Endothelial cell of umbilical vein (primary cell): ENCODE data around the gene TMEM18. TPM values are rescaled to one million over a fixed set of nuclear protein-coding genes. Genes with fewer than 3 reads are reported as not detected.

ENCODE experiments used
- BruUV-seq: library from RNA; stranded (reverse); fragments of 400-500 nt; replicated peaks from 2 replicates; lab custom pipeline; 2021; lab: Mats Ljungman, UMichigan
- CTCF ChIA-PET: fragments of 300-600, 350-600 bp; sonication (Branson Sonifier 250); formaldehyde crosslinking; loops from one replicate; lab custom pipeline; 2021; ENCODE audit warnings: antibody characterized with exemption, inconsistent platforms; lab: Charles Lee
- POLR2A ChIA-PET: fragments of 300-600, 350-600 bp; sonication (Branson Sonifier 250); formaldehyde crosslinking; loops from one replicate; lab custom pipeline; 2021; ENCODE audit warnings: antibody characterized with exemption, inconsistent platforms; lab: Charles Lee
- DNase-seq: peaks from one replicate; pipeline ENCODE4 v3.0.0-alpha.2; 2011; ENCODE audit warnings: low read depth, low spot score
- FAIRE-seq: peaks from 2 replicates; lab custom pipeline; 2011; peaks lifted over from hg19 to GRCh38; lab: Jason Lieb, UNC
- H2AFZ ChIP-seq: 2 replicates; pipeline ENCODE4 v1.6.0; 2012; ENCODE audit warnings: low read depth, low read length, control low read depth, inconsistent platforms
- H3K27ac ChIP-seq: 2 replicates; pipeline ENCODE4 v1.5.1; 2011; ENCODE audit warnings: low read depth, mild to moderate bottlenecking, control low read depth, low read length, moderate library complexity; ENCODE audit not compliant: insufficient read depth
- H3K27me3 ChIP-seq, 2 experiments: 2 replicates each; pipeline versions ENCODE4 v1.6.0 to v1.6.1; 2011; ENCODE audit warnings: low read length in 2 of 2, mixed read lengths in 1 of 2; ENCODE audit not compliant: control insufficient read depth in 2 of 2, insufficient read depth in 2 of 2
- H3K36me3 ChIP-seq, 2 experiments: 2 replicates in 1 of 2; 3 replicates in 1 of 2; pipeline ENCODE4 v1.5.1; 2011; ENCODE audit warnings: low read length in 2 of 2, mild to moderate bottlenecking in 1 of 2, moderate library complexity in 1 of 2; ENCODE audit not compliant: control insufficient read depth in 2 of 2, insufficient read depth in 2 of 2; ENCODE audit errors: extremely low read depth in 1 of 2
- H3K4me1 ChIP-seq: 3 replicates; pipeline ENCODE4 v1.5.1; 2011; ENCODE audit warnings: mild to moderate bottlenecking, low read length; ENCODE audit not compliant: control insufficient read depth, insufficient read depth; ENCODE audit errors: extremely low read depth
- H3K4me2 ChIP-seq: 2 replicates; pipeline ENCODE4 v1.6.1; 2011; ENCODE audit warnings: low read length, control low read depth, mixed read lengths; ENCODE audit not compliant: insufficient read depth
- H3K4me3 ChIP-seq, 3 experiments: fragments of 200-600 bp in 1 of 3; sonication (generic), shearing (Covaris generic) in 1 of 3; replicated peaks in 1 of 3; 2 replicates each; pipeline ENCODE4 v1.5.1; 2011 to 2016; ENCODE audit warnings: control low read depth in 3 of 3, low read length in 3 of 3, mild to moderate bottlenecking in 2 of 3, inconsistent platforms in 1 of 3, low read depth in 1 of 3, moderate library complexity in 1 of 3; ENCODE audit not compliant: insufficient read depth in 1 of 3
- H3K79me2 ChIP-seq: 2 replicates; pipeline ENCODE4 v1.6.0; 2012; ENCODE audit warnings: low read length, inconsistent platforms; ENCODE audit not compliant: control insufficient read depth, insufficient read depth
- H3K9ac ChIP-seq: replicated peaks from 2 replicates; pipeline ENCODE3; 2011; ENCODE audit warnings: low read length, control low read depth; ENCODE audit not compliant: insufficient read depth; ENCODE audit errors: extremely low read depth
- H3K9me1 ChIP-seq: replicated peaks from 3 replicates; pipeline ENCODE4 v1.6.0; 2011; ENCODE audit warnings: mild to moderate bottlenecking, low read length; ENCODE audit not compliant: control insufficient read depth, insufficient read depth; ENCODE audit errors: extremely low read depth
- H3K9me3 ChIP-seq: replicated peaks from 2 replicates; pipeline ENCODE4 v1.5.1; 2012; ENCODE audit warnings: low read length, inconsistent platforms; ENCODE audit not compliant: control insufficient read depth, insufficient read depth
- H4K20me1 ChIP-seq: replicated peaks from 2 replicates; pipeline ENCODE3; 2011; ENCODE audit warnings: mild to moderate bottlenecking, low read length; ENCODE audit not compliant: control insufficient read depth, insufficient read depth; ENCODE audit errors: extremely low read depth
- CTCF ChIP-seq, 2 donors: IDR thresholded peaks; 1 replicate in 1 of 2; 2 replicates in 1 of 2; pipeline ENCODE4 v1.5.1; 2011; ENCODE audit warnings: low read length in 2 of 2, mild to moderate bottlenecking in 2 of 2, moderate library complexity in 2 of 2, control low read depth in 1 of 2, inconsistent platforms in 1 of 2, low read depth in 1 of 2; ENCODE audit not compliant: insufficient read depth in 1 of 2; ENCODE audit errors: extremely low read depth in 1 of 2
- FOS ChIP-seq: IDR thresholded peaks from 2 replicates; pipeline ENCODE4 v1.6.1; 2011; ENCODE audit warnings: mild to moderate bottlenecking, low read length, moderate library complexity, borderline replicate concordance; ENCODE audit not compliant: insufficient read depth
- GATA2 ChIP-seq: IDR thresholded peaks from 2 replicates; pipeline ENCODE4 v1.7.0; 2011; ENCODE audit warnings: low read depth, mild to moderate bottlenecking, moderate library complexity, mixed read lengths, low read length; ENCODE audit not compliant: insufficient read length, insufficient read depth
- JUN ChIP-seq: IDR thresholded peaks from 2 replicates; pipeline ENCODE4 v1.6.1; 2011; ENCODE audit warnings: borderline replicate concordance, low read depth; ENCODE audit not compliant: insufficient read length, insufficient read depth
- dilution Hi-C: fragments of 300-500 bp; cut with MboI; formaldehyde crosslinking; loops from one replicate; pipeline ENCODE4 v1.15.0; 2019; ENCODE audit warnings: low sequenced_read_pairs; ENCODE audit not compliant: extremely low pct_ligation_motif_present
- intact Hi-C: fragments of 100-400 bp; cut with micrococcal nuclease; formaldehyde crosslinking; loops from one replicate; pipeline ENCODE4 v1.10.0; 2022
- polyA plus RNA-seq, 4 experiments: library from polyadenylated mRNA; depleted of rRNA in 3 of 4; stranded (reverse) in 3 of 4; unstranded in 1 of 4; fragments of >200 nt; gene quantifications; 2 replicates each; pipeline versions ENCODE4 v1.2.1 to v1.2.3, GENCODE V29; 2011 to 2012; ENCODE audit warnings: missing spikeins in 1 of 4
- total RNA-seq: library from RNA; stranded (reverse); gene quantifications from 2 replicates; pipeline ENCODE4 v1.2.3, GENCODE V29; 2021
- TF ChIP-seq, protein P1 (sequence below): IDR thresholded peaks from 2 replicates; pipeline ENCODE4 v1.6.1; 2011; ENCODE audit not compliant: insufficient read depth, insufficient read length

The TMEM18 gene
- total and polyA plus RNA-seq, 2 donors (not counting 3 experiments of a cell fraction or from before 2014, with no cell fraction given), result 19.1 to 23.1 TPM

DNA sequence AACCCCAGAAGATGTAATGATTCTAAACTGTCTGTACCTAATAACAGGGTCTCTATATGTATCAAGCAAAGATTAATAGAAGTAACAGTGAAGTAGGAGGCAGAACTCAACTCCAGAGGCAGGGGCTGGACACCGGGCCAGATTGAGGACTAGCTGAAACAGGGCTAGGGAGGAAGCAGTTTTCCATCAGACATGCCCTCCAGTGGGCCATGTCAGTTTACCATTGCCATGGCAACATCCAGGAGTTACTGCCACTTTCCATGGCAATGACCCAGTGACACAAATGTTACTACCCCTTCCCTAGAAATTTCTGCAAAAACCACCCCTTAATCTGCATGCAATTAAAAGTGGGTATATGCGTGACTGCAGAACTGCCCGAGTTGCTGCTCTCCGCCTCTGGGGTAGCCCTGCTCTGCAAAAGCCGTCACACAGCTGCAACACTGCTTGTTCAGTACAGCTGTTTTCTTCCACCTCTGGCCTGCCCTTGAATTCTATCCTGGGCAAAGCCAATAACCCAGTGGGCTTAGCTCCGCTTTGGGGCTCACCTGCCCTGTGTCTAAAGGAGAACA lies 58.7 kb downstream of the TMEM18 start:
- ChIA-PET POLR2A (no interaction called here), CTCF (no interaction called here)
- no peak overlapping the region for H3K27ac ChIP-seq
- no peak overlapping the region for H3K4me2 ChIP-seq
- H3K27me3 ChIP-seq, result no peaks in the 10 kb centered on the region
- H4K20me1 ChIP-seq, result no peaks in the 10 kb centered on the region
- TF ChIP-seq, protein P1, sequence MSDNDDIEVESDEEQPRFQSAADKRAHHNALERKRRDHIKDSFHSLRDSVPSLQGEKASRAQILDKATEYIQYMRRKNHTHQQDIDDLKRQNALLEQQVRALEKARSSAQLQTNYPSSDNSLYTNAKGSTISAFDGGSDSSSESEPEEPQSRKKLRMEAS, result no peak
- no peak for TF ChIP-seq CTCF (IDR thresholded peaks at IDR 0.05; ENCODE audit: extremely low read depth in 1 of 2, insufficient read depth in 1 of 2, low read depth in 1 of 2, low read length in 2 of 2)
- no peak for TF ChIP-seq JUN
- no peak for TF ChIP-seq FOS
- no peak for TF ChIP-seq GATA2
- no peaks in the 10 kb centered on the region for H3K79me2 ChIP-seq
- H3K4me3 ChIP-seq, result no peak overlapping the region
- no peaks in the 10 kb centered on the region for H3K4me1 ChIP-seq
- H3K9ac ChIP-seq, result no peak overlapping the region
- no peak overlapping the region for H2AFZ ChIP-seq
- DNase-seq (no peak), FAIRE-seq (no peak)
- intact Hi-C loops, result no loop called here
- no peaks in the 10 kb centered on the region for H3K9me3 ChIP-seq
- no peaks in the 10 kb centered on the region for H3K9me1 ChIP-seq
- dilution Hi-C loops, result no loop called here
- no peaks in the 10 kb centered on the region for H3K36me3 ChIP-seq
- BruUV-seq, result no TSS peak
